GM18507 (cell line): ENCODE measurements around the gene KMT2C.

ENCODE experiments used
- DNase-seq: peaks from one replicate; pipeline ENCODE4 v3.0.0; 2011; ENCODE audit warnings: low read depth; ENCODE audit not compliant: insufficient read length; ENCODE audit errors: extremely low spot score
- FAIRE-seq: peaks from 2 replicates; lab custom pipeline; 2011; peaks lifted over from hg19 to GRCh38; lab: Jason Lieb, UNC

The KMT2C gene

GRCh38 chr7:152177681-152178404, 258.0 kb downstream of the KMT2C start:
- FAIRE-seq (no peak), DNase-seq (no peak)

GRCh38 chr7:152176797-152177196, 259.0 kb downstream of the KMT2C start:
- DNase-seq, result no peak

GRCh38 chr7:152173372-152174070, 262.3 kb downstream of the KMT2C start:
- FAIRE-seq (peak; percentile 36), DNase-seq (no peak)

More at GRCh38 chr7:152176797-152177196, 259.0 kb downstream of the KMT2C start:
- peak; percentile 76 for FAIRE-seq

- FAIRE-seq, result no peak
Measured at GRCh38 chr7:152162287-152162686, 273.5 kb downstream of the KMT2C start.

GRCh38 chr7:152161171-152161570, 274.6 kb downstream of the KMT2C start:
- FAIRE-seq (no peak), DNase-seq (no peak)

More at GRCh38 chr7:152162287-152162686, 273.5 kb downstream of the KMT2C start:
- no peak for DNase-seq

GRCh38 chr7:152158801-152159587, 276.8 kb downstream of the KMT2C start:
- FAIRE-seq (peak; percentile 99), DNase-seq (peak; percentile 37)

GRCh38 chr7:152152267-152152666, 283.5 kb downstream of the KMT2C start:
- no peak for DNase-seq
- FAIRE-seq, result no peak

GRCh38 chr7:152149363-152149762, 286.4 kb downstream of the KMT2C start:
- FAIRE-seq (no peak), DNase-seq (no peak)

- no peak for DNase-seq
Measured at GRCh38 chr7:152148706-152149105, 287.1 kb downstream of the KMT2C start.

GRCh38 chr7:152145853-152146466, 289.8 kb downstream of the KMT2C start:
- DNase-seq (no peak), FAIRE-seq (peak; percentile 33)

More at GRCh38 chr7:152148706-152149105, 287.1 kb downstream of the KMT2C start:
- no peak for FAIRE-seq

- DNase-seq, result no peak
- FAIRE-seq, result no peak
Measured at GRCh38 chr7:152144557-152145245, 291.1 kb downstream of the KMT2C start.

- no peak for FAIRE-seq
- no peak for DNase-seq
Measured at GRCh38 chr7:152142976-152143595, 292.7 kb downstream of the KMT2C start.

GRCh38 chr7:152140560-152140959, 295.2 kb downstream of the KMT2C start:
- DNase-seq, result no peak
- no peak for FAIRE-seq

- no peak for FAIRE-seq
- no peak for DNase-seq
Measured at GRCh38 chr7:152140067-152140466, 295.7 kb downstream of the KMT2C start.

- DNase-seq (no peak), FAIRE-seq (no peak)
Measured at GRCh38 chr7:152137476-152138025, 298.3 kb downstream of the KMT2C start.

GRCh38 chr7:152136686-152137085, 299.1 kb downstream of the KMT2C start:
- FAIRE-seq (no peak), DNase-seq (no peak)

- no peak for DNase-seq
Measured at GRCh38 chr7:152133804-152134203, 302.0 kb downstream of the KMT2C start.

GRCh38 chr7:152132812-152133211, 303.0 kb downstream of the KMT2C start:
- no peak for FAIRE-seq
- no peak for DNase-seq

More at GRCh38 chr7:152133804-152134203, 302.0 kb downstream of the KMT2C start:
- FAIRE-seq, result no peak
